ENCODE data around the gene ACIN1.

DNA sequence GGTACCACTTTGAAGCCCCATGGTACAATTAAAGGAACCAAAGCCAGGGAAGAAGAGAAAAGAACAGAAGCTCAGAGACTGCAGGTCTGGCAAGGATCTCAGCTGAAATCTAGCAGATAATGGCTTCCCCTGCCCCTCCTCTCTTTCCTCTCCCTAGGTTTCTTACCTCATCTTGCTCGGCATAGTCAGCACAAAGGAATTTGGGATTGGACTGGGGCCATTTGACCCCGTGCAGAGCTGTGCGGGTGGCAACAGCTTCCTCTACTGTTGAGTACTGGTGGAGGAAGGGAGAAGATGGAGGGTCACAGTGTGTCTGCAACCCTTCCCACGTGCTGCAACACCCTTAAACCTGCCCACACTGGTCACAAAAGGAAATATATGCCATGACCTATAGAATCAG is 32.9 kb downstream of the ACIN1 start:
- TF ChIP-seq, protein P1, sequence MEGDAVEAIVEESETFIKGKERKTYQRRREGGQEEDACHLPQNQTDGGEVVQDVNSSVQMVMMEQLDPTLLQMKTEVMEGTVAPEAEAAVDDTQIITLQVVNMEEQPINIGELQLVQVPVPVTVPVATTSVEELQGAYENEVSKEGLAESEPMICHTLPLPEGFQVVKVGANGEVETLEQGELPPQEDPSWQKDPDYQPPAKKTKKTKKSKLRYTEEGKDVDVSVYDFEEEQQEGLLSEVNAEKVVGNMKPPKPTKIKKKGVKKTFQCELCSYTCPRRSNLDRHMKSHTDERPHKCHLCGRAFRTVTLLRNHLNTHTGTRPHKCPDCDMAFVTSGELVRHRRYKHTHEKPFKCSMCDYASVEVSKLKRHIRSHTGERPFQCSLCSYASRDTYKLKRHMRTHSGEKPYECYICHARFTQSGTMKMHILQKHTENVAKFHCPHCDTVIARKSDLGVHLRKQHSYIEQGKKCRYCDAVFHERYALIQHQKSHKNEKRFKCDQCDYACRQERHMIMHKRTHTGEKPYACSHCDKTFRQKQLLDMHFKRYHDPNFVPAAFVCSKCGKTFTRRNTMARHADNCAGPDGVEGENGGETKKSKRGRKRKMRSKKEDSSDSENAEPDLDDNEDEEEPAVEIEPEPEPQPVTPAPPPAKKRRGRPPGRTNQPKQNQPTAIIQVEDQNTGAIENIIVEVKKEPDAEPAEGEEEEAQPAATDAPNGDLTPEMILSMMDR (conservative IDR thresholded peaks at IDR 0.05 in 1 of 2, IDR thresholded peaks at IDR 0.05 in 1 of 2; ENCODE audit: extremely low read depth in 1 of 2, insufficient read depth in 1 of 2, low read depth in 1 of 2, low read length in 2 of 2): peak in 1 of 2 donors; percentile 18
- TF ChIP-seq EZH2 (IDR thresholded peaks at IDR 0.05; ENCODE audit: borderline replicate concordance, low read length): no peak

All from mammary epithelial cell (primary cell).